HG03521 (cell line): ENCODE data around the gene TP53TG3E.
"Not testable (repeated sequence)": the region's sequence is repeated elsewhere in the genome, so short reads cannot be mapped to it uniquely, and the experiment has no call there.

Experiments
- ATAC-seq: cut with Tn5 transposase; IDR thresholded peaks from one replicate; pipeline ENCODE4 v1.9.1; 2021; ENCODE audit warnings: mild to moderate bottlenecking, moderate library complexity; ENCODE audit not compliant: unreplicated experiment

TP53TG3E gene

DNA sequence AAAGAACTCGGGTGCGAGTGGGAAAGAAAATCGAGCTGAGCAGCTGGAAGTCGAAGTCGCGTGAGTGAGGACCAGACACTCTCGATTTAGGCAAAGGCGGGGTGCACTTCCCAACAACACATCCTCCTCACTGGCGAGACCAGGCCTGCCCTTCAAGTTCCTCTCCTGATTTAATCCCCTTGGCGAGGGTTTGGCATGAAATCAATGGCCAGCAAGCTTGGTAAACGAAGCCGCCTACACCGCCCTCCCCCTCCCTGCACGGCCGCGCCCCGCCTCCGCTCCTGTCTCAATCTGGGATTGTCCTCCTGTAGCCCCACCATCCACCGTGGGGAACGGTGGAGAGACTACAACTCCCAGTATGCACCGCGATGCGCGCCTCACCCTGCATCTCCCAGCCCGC lies at the start of gene TP53TG3E:
TP53TG3E (plus strand) TSS at position 301 of the 400 bp plus-strand sequence; CDS start at position 369, 68 bp downstream.
- not testable (repeated sequence) for ATAC-seq

- ATAC-seq, result not testable (repeated sequence)
Observed at GRCh38 chr16:33336226-33337012, 32.3 kb downstream of the TP53TG3E start.

GRCh38 chr16:33337627-33338542 lies 33.8 kb downstream of the TP53TG3E start:
- ATAC-seq, result not testable (repeated sequence)

DNA sequence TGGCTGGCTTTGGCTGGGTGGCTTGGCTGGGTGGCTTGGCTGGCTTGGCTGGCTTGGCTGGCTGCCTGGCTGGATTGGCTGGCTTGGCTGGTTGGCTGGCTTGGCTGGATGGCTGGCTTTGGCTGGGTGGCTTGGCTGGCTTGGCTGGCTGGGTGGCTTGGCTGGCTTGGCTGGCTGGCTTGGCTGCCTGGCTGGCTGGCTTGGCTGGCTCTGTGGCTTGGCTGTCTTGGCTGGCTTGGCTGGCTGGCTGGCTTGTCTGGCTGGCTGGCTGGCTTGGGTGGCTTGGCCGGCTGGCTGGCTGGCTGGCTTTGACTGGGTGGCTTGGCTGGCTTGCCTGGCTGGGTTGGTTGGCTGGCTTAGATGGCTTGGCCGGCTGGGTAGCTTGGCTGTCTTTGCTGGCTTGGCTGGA lies 34.4 kb downstream of the TP53TG3E start:
- ATAC-seq, result not testable (repeated sequence)

DNA sequence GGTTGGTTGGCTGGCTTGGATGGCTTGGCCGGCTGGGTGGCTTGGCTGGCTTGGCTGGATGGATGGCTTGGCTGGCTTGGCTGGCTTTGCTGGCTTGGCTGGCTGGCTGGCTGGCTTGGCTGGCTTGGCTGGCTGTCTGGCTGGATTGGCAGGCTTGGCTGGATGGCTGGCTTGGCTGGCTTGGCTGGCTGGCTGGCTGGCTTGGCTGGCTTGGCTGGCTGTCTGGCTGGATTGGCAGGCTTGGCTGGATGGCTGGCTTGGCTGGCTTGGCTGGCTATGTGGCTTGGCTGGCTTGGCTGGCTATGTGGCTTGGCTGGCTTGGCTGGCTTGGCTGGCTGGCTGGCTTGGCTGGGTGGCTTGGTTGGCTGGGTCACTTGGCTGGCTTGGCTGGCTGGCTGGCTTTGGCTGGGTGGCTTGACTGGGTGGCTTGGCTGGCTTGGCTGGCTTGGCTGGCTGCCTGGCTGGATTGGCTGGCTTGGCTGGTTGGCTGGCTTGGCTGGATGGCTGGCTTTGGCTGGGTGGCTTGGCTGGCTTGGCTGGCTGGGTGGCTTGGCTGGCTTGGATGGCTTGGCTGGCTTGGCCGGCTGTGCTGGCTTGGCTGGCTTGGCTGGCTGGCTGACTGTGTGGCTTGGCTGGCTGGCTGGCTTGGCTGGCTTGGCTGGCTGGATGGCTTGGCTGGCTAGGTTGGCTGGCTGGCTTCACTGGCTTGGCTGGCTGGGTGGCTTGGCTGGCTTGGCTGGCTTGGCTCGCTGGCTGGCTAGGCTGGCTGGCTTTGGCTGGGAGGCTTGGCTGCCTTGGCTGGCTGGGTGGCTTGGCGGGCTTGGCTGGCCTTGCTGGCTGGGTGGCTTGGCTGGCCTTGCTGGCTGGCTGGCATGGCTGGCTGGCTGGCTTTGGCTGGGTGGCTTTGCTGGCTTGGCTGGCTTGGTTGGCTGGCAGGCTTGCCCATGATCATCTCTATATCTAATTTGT lies 35.3 kb downstream of the TP53TG3E start:
- not testable (repeated sequence) for ATAC-seq
